A549 (cell line): Measurements from ENCODE around the gene CHKA.

Experiments
- ATOH8 ChIP-seq: fragments of 250-450 bp; sonication (Bioruptor Pico); IDR thresholded peaks from 2 replicates; pipeline ENCODE4 v1.5.0; 2020; ENCODE audit warnings: low read depth, mild to moderate bottlenecking, moderate library complexity
- CHD2 ChIP-seq: fragments of 150-350 bp; IDR thresholded peaks from 2 replicates; pipeline ENCODE4 v1.6.1; 2014; ENCODE audit warnings: low read length; ENCODE audit not compliant: partially characterized antibody
- CTCF ChIP-seq: fragments of >200 bp; sonication (Bioruptor Twin); formaldehyde crosslinking; IDR thresholded peaks from 3 replicates; pipeline ENCODE4 v1.5.1; 2016
- MYC ChIP-seq: IDR thresholded peaks from 2 replicates; pipeline ENCODE4 v1.6.1; 2012; ENCODE audit warnings: mild to moderate bottlenecking, inconsistent platforms, low read length, improper control_type of control experiment, borderline replicate concordance
- PBX3 ChIP-seq: IDR thresholded peaks from 2 replicates; pipeline ENCODE4 v1.6.1; 2012
- POLR2A ChIP-seq: IDR thresholded peaks from 2 replicates; pipeline ENCODE4 v1.6.1; 2012; ENCODE audit warnings: mild to moderate bottlenecking, low read length
- RAD21 ChIP-seq, 2 experiments: fragments of >200 bp in 1 of 2; sonication (Bioruptor Twin) in 1 of 2; formaldehyde crosslinking in 1 of 2; IDR thresholded peaks in 1 of 2; conservative IDR thresholded peaks in 1 of 2; 2 replicates in 1 of 2; 3 replicates in 1 of 2; pipeline ENCODE4 v1.6.1; 2012 to 2018; ENCODE audit warnings: inconsistent platforms in 1 of 2
- SMC3 ChIP-seq: fragments of >200 bp; sonication (Bioruptor Twin); formaldehyde crosslinking; IDR thresholded peaks from 3 replicates; pipeline ENCODE4 v1.6.1; 2018; ENCODE audit warnings: inconsistent platforms
- ZC3H11A ChIP-seq: fragments of 450-650 bp; IDR thresholded peaks from 2 replicates; pipeline ENCODE4 v1.6.1; 2014; ENCODE audit warnings: antibody characterized with exemption, mild to moderate bottlenecking
- ZFP36 ChIP-seq: fragments of 450-650 bp; IDR thresholded peaks from 2 replicates; pipeline ENCODE4 v1.6.1; 2014; ENCODE audit warnings: borderline replicate concordance; ENCODE audit not compliant: partially characterized antibody

DNA sequence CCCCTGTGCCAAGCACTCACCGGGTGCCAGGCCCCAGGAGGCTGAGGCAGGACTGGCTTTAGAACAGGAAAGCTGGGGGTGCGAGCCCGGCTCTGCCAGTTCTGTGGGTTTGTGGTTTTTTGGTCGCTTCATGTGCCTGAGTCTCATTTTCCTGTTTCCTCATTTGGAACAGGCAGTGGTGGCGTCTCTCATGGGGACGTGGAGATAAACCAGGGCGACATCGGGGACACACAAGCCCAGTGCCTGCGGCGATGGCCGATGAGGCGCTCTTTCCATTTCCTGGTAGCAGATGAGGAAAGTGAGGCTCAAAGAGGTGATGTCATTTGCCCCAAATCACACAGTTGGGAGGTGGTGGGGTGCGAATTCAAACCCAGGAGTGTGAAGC lies 20.8 kb upstream of the CHKA start:
- TF ChIP-seq RAD21 (conservative IDR thresholded peaks at IDR 0.05 in 1 of 2, IDR thresholded peaks at IDR 0.05 in 1 of 2), result no peak
- TF ChIP-seq SMC3, result no peak
- TF ChIP-seq CTCF, result no peak
- TF ChIP-seq PBX3, result no peak
- TF ChIP-seq ZC3H11A, result no peak
- no peak for TF ChIP-seq CHD2
- TF ChIP-seq ZFP36, result no peak
- TF ChIP-seq MYC, result no peak
- no peak for TF ChIP-seq ATOH8 (CRISPR knock-in tag)
- TF ChIP-seq POLR2A, result no peak
